ELR (cell line): ENCODE measurements around the gene TMPRSS4.

ENCODE experiments used
- DNase-seq: peaks from one replicate; pipeline ENCODE4 v3.0.0-alpha.2; 2015; ENCODE audit warnings: low read depth

Gene TMPRSS4

DNA sequence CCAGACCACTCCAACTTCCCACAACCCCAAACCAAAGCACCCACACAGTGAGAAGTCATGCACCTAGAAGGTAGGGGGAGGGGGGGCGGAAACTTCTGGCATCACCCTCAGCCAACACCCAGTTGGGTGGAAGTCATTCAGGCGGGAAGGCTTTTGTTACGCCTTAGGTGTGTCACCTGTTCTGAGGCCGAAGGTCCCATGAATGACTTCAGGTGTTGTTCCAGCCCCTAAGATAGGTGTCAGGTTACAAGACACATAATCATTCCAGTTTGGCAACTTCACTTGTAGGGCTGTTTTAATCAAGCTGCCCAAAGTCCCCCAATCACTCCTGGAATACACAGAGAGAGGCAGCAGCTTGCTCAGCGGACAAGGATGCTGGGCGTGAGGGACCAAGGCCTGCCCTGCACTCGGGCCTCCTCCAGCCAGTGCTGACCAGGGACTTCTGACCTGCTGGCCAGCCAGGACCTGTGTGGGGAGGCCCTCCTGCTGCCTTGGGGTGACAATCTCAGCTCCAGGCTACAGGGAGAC lies at the start of gene TMPRSS4:
Gene TMPRSS4 (plus strand): TSS at position 325 of the 528 bp plus-strand sequence. CDS start 225 bp downstream, outside the sequence.
- DNase-seq = no peak

- no peak for DNase-seq
Observed at GRCh38 chr11:118027694-118028093, 49.2 kb upstream of the TMPRSS4 start.

DNA sequence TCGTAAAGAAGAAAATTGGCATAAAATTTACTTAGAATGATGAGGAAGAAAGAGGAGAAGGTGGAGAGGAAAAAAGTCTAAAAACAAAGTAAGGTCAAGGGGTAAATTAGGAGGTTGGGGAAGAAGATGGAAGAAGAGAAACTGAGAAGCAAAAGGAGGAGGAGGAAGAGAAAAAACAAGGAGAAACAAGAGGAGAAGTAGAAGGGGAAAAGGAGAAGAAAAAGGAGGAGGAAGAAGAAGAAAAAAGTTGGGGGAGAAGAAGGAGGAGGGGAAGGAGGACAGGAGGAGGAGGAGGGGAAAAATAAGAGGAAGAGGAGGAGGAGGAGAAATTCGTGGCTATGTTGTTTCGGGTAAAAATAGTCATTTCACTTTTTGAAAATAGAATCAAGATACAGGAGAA lies 48.3 kb upstream of the TMPRSS4 start:
- no peak for DNase-seq

DNA sequence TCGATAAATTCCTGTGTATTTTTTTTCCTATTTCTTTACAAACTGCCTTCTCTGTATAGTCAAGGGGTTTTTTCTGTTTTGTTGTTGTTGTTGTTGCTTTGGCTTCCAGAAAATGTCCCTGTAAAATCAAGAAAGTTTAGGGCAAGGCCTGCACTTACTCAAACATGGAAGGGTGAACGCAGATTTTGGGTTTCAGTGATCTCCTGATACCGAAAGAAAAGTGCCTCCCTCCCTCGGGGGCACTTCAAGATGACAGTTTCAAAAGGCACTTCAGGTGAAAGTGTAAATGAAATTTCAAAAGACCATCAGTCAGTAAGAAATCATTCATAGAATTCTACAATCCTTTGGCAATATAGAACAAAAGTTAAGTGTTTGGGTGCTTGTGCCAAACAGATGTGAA lies 43.4 kb upstream of the TMPRSS4 start:
- DNase-seq = no peak

- no peak for DNase-seq
Observed at GRCh38 chr11:118042141-118042540, 34.7 kb upstream of the TMPRSS4 start.

GRCh38 chr11:118042796-118043195 lies 34.1 kb upstream of the TMPRSS4 start:
- no peak for DNase-seq

DNA sequence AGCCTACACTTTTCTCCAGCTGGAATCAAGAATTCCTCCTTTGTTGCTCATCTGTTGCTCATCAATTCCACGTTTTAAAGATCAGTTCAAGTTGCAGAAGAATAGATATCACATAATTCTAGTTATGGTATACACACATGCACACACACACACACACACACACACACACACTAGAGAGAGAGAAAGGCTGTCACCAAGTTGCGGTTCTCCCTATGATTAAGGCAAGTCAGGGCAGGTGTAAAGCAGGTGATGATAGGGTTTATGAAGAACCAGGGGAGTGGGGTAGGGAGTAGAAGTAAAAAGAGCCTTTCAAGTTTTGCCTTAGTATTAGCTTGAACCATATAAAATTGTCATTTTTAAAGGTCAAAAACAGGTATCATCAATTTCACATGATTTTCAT lies 31.7 kb upstream of the TMPRSS4 start:
- DNase-seq = no peak

DNA sequence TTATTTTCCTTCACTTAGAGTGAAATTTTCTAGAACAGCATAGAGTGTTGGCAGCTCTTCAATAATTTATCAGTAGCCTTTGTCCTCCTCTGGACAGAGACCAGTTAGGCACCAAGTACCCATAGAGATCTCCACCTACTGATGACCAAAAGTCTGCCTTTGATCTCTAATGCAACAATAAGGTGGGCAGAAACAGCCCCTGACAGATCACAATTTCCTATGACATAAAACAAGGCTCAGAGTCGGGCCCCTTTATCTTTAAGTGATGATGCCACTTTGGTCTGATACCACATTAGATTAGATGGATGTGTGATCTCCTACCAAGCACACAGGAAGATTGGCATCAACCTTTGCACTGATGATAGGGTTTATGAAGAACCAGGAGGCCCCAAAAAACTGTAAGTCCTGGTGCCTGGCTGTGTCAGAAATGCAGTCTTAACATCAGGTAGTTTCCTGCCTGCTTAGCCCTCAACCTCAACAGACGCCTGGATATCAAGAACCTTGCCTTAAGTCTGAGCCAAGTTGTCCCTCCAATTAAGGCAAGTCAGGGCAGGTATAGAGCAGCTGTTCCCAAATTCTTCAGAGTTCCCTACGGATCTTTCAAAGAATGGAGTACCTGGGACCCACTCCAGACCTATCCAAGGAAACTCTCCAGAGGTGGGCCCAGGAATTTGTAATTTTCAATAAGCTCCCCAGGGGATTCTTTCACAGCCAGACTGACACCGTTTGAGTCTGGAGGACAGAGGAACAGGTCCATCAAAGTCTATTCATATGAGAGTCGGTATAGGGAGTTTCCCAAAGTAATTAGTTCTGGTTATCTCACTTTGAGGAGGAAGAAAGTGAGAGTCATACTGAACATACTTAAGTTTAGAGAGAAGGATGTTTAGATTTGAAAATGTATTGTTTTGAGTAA lies 30.6 kb upstream of the TMPRSS4 start:
- DNase-seq = no peak

GRCh38 chr11:118046964-118047700 lies 29.7 kb upstream of the TMPRSS4 start:
- no peak for DNase-seq

DNA sequence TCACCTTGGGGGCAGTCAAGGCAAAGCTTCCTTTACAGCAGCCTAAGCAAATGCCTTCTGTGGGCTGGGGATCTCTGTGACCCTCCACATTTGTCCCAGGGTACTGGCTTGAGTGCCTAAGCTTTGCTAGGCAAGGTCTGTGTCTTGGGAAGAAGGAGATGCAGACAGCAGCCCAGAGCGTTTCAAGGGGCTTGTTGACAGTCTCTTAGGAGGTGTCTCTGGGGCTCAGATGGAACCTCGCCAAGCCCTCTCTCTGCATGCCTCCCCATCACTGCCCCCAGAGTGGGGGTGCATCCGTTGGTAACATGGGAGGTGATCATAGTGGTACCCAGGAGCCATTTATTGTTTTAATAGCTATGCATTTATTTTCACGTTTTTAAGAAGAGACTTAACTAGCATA lies 29.1 kb upstream of the TMPRSS4 start:
- DNase-seq = no peak

- no peak for DNase-seq
Observed at GRCh38 chr11:118048472-118049370, 28.2 kb upstream of the TMPRSS4 start.

- no peak for DNase-seq
Observed at GRCh38 chr11:118049771-118050170, 27.1 kb upstream of the TMPRSS4 start.

DNA sequence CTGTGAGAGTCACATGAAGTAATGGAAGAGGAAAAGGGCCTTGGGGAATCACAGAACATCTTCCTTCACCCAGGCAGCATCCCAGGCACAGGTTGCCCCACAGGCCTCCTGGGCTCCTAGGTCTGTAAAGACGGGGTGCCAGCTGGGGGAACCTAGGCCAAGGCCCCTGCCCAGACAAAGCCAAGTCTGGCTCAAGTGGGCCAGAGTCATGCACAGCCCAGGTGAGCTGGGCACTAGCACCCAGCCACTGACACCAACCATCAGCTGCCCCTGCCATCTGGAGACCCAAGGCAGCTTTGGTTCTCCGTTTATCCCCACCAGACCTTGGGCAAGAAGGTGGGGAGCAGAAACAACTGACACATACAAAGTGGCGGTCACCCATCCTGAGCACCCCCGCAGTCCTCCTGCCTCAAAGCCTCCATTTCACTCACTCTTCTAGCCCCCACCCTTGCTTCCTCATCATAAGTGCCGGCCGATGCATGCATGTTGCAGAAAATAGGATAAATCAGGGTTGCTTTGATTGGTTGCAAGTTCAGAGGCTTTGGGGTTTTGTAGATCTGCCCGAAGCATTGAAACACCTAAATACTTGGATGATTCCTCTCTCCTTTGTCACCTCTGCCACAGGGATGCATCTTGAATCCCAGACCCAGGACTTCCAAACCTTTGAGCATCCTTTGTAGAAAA lies 26.5 kb upstream of the TMPRSS4 start:
- no peak for DNase-seq

DNA sequence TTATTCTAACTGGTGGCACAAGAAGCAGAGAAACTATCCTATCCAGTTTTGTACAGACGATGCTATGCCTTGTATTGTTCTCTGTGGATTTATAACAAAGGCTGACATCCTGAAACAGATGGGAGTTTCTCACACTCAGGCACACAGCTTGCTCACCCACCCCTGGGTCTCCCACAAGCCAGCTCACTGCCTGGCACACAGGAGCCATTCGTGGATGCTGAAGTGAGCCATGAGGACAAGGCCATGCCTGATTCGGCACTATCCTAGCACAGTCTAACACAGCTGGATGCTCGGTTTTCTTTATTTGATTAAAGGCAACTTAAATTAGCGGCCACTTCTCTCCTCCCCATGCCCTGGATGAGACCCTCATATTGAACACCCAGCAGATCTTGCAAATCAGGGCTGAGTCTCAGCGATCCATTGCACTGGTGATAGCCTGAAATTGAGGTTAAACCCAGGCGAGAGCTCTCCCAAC lies 25.7 kb upstream of the TMPRSS4 start:
- no peak for DNase-seq

- DNase-seq = no peak
Observed at GRCh38 chr11:118051611-118052461, 25.0 kb upstream of the TMPRSS4 start.

DNA sequence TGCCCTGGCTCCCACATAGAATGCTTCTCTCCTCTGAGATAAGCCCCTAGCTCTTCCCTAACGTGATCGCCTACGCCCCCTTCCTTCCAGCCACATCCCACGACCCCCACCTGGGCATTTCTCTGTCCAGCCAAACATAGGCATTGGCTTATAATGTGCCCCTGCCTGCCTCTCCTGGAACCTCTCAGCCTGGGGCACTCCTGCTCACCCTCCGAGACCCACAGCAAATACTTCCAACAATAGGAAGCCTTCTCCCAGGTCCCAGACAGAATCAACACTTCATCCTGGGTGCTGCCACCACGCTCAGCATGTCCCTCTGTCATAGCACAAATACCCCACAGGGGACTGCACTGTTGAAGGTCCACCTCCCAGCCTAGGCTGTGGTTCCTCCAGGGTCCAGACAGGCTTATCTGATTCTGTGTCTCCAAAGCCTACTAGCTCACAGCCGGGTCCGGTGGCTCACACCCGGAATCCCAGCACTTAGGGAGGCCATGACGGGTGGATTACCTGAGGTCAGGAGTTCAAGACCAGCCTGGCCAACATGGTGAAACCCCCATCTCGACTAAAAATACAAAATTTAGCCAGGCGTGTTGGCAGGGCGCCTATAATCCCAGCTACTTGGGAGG lies 24.2 kb upstream of the TMPRSS4 start:
- DNase-seq = no peak

- no peak for DNase-seq
Observed at GRCh38 chr11:118054712-118055640, 21.9 kb upstream of the TMPRSS4 start.

GRCh38 chr11:118055966-118056365 lies 20.9 kb upstream of the TMPRSS4 start:
- DNase-seq = no peak

DNA sequence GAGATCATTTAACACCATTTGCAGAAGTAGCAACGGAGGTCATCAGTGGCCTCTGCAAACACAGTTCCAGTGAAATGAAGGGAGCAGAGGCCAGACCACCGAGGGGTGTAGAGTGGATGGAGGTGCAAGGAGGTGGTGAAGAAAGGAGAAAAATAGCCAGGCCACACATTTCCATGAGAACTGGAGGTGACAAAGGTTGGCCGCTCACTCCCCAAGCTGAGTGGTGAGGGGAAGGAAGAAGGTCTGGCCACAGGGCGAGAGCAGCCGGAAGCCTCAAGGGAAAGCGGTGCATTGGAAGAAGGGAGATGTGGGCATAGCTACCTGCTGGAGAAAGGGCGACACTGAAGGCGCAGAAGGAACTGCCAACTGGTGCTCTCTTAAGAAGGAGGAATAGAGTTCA lies 20.1 kb upstream of the TMPRSS4 start:
- no peak for DNase-seq
